Ascending aorta (tissue), 2 donors: ENCODE measurements around the gene FHIP1B. TPM values are rescaled to one million over a fixed set of nuclear protein-coding genes. Genes with fewer than 3 reads are reported as not detected.
A peak's percentile ranks its signal among the peaks of the same experiment; 100 is the strongest.

Experiments used
- DNase-seq, 2 donors: peaks; one replicate each; pipeline ENCODE4 v3.0.0-alpha.2; 2019; ENCODE audit warnings: low spot score in 2 of 2
- H3K27ac ChIP-seq, 2 donors: fragments of 200-600 bp; sonication (generic); one replicate each; pipeline ENCODE4 v1.5.1; 2016 to 2017; ENCODE audit warnings: mild to moderate bottlenecking in 1 of 2
- H3K27me3 ChIP-seq: fragments of 200-600 bp; sonication (generic); one replicate; pipeline ENCODE4 v1.5.1; 2017
- H3K36me3 ChIP-seq, 2 donors: fragments of 200-600 bp; sonication (generic); one replicate each; pipeline ENCODE4 v1.5.1; 2016
- H3K4me1 ChIP-seq, 2 donors: fragments of 200-600 bp; sonication (generic); one replicate each; pipeline ENCODE4 v1.5.1; 2016 to 2017; ENCODE audit warnings: mild to moderate bottlenecking in 1 of 2
- H3K4me3 ChIP-seq, 2 donors: fragments of 200-600 bp; sonication (generic); one replicate each; pipeline ENCODE4 v1.5.1; 2016 to 2017; ENCODE audit warnings: mild to moderate bottlenecking in 1 of 2
- H3K9me3 ChIP-seq, 2 donors: fragments of 200-600 bp; sonication (generic); one replicate each; pipeline ENCODE4 v1.5.1; 2016
- CTCF ChIP-seq, 3 experiments: fragments of 200-600 bp in 2 of 3; fragments of 450-650 bp in 1 of 3; sonication (generic) in 2 of 3; IDR thresholded peaks; one replicate each; pipeline ENCODE4 v1.5.1; 2016 to 2019; ENCODE audit warnings: antibody characterized with exemption in 3 of 3, mild to moderate bottlenecking in 1 of 3, moderate library complexity in 1 of 3
- intact Hi-C: fragments of 100-400 bp; cut with DNase I; formaldehyde crosslinking; loops from one replicate; pipeline ENCODE4 v1.15.1; 2023
- total RNA-seq: library from RNA; depleted of rRNA; stranded (reverse); fragments of >200 nt; gene quantifications from one replicate; pipeline ENCODE4 v1.1.0, GENCODE V29; 2016

The FHIP1B gene
- total RNA-seq, 1 donor from 2014 or later, result 31.9 TPM

DNA sequence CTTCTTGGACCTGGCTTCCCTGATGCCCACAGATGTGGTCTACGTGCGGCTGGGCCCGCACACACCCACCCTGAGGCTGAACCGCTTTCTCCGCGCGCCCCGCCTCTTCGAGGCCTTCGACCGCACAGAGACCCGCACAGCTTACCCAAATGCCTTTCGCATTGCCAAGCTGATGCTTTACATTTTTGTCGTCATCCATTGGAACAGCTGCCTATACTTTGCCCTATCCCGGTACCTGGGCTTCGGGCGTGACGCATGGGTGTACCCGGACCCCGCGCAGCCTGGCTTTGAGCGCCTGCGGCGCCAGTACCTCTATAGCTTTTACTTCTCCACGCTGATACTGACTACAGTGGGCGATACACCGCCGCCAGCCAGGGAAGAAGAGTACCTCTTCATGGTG is 5.7 kb upstream of the FHIP1B start:
- Histone ChIP-seq H3K4me3 (no peak overlapping the region), H3K36me3 (no peaks in the 10 kb centered on the region), H3K27me3 (no peaks in the 10 kb centered on the region), H3K4me1 (no peaks in the 10 kb centered on the region), H3K9me3 (no peaks in the 10 kb centered on the region), H3K27ac (no peak overlapping the region)
- intact Hi-C loops, result no loop called here
- DNase-seq, result no peak
- no peak for TF ChIP-seq CTCF (IDR thresholded peaks at IDR 0.05)

DNA sequence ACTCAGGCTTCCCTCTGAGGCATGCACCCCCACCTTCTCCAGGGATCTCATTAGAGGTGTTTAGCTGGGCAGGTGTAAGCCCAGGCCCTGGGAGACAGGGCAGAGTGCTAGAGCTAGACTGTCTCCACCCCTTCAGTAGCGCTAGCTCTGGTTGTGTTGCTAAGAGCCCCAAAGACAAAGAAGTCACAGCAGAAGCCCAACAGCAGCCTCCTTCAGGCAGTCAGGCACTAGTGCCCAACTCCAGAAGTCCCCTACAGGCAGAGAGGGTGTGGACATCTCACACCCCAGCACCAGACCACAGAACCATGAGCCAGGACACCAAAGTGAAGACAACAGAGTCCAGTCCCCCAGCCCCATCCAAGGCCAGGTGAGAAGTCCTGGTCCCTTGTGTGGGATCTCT is 4.5 kb upstream of the FHIP1B start, which contains the start of gene CNGA4:
Gene CNGA4, plus strand, starts transcription at position 188 of the 400 bp plus-strand sequence. Its CDS starts 118 bp downstream, at position 306.
- Histone ChIP-seq H3K27me3 (no peaks in the 10 kb centered on the region), H3K4me1 (peaks cover 0 to 2% of the 10 kb centered on the region in 2 donors), H3K36me3 (no peaks in the 10 kb centered on the region), H3K9me3 (no peaks in the 10 kb centered on the region), H3K4me3 (no peak within 1 kb of the TSS), H3K27ac (no peak within 1 kb of the TSS)
- intact Hi-C loops, result loop anchor here (5.0 to 10.0 kb wide), 4 partner anchors 373 to 1632 kb away; partner anchors contain the start of genes PPFIBP2, TAF10, TRIM22 and TRIM5
- no peak for TF ChIP-seq CTCF (IDR thresholded peaks at IDR 0.05)
- no peak for DNase-seq

- Histone ChIP-seq H3K9me3 (no peaks in the 10 kb centered on the region), H3K27ac (no peak overlapping the region), H3K36me3 (no peaks in the 10 kb centered on the region), H3K27me3 (no peaks in the 10 kb centered on the region), H3K4me3 (no peak overlapping the region), H3K4me1 (peaks cover 0 to 12% of the 10 kb centered on the region in 2 donors)
- DNase-seq, result no peak
- no peak for TF ChIP-seq CTCF (IDR thresholded peaks at IDR 0.05)
- intact Hi-C loops, result loop anchor here (5.0 to 10.0 kb wide), 4 partner anchors 374 to 1631 kb away; partner anchors contain the start of genes PPFIBP2, TAF10, TRIM22 and TRIM5
These were observed 3.4 kb upstream of the FHIP1B start for GRCh38 chr11:6237761-6238302.

DNA sequence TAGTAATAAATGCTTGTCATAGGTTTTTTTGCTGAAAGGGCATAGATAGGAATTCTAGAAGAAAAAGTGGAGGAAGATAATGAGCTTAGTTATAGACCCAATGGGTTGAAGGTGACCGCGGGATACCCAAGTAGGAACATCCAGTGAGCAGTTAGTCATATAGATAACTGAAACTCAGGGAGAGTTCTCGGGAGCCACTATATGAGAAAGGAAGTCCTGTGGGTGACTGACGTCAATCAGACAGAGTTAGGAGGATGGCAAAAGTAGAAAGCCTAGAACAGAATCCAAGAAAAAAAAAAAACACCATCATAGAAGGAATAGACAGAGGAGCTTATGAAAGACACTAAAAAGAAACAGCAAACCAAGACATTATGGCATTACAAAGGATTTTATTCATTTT is 2.8 kb upstream of the FHIP1B start:
- H3K4me1 ChIP-seq, result peaks cover 0 to 12% of the 10 kb centered on the region in 2 donors
- intact Hi-C loops, result loop anchor here (5.0 to 10.0 kb wide), 4 partner anchors 375 to 1630 kb away; partner anchors contain the start of genes PPFIBP2, TAF10, TRIM22 and TRIM5
- no peaks in the 10 kb centered on the region for H3K27me3 ChIP-seq
- H3K9me3 ChIP-seq, result no peaks in the 10 kb centered on the region
- H3K27ac ChIP-seq, result no peak overlapping the region
- H3K36me3 ChIP-seq, result no peaks in the 10 kb centered on the region
- DNase-seq, result no peak
- no peak for TF ChIP-seq CTCF (IDR thresholded peaks at IDR 0.05)
- H3K4me3 ChIP-seq, result no peak overlapping the region

DNA sequence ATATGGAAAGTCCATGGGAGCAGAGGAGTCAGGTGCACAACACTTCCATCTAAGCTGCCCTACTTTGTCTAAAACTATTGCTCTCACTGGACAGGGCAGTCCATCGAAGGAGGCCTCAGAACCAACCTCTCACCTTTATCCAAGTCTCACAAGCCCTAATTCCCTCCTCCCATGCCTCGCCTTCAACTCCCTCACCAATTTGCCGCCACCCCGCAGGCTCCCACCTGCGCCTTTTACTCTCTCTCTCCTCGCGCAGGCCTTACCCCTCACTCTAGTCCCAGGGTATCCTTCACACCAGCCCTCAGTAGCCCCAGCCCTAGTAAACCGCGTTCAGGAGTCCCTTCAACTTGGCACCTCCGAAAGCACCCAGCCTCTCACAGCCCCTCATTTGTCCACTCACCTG is 451 bp downstream of the FHIP1B start:
- peak overlapping the region; percentile 66 to 74 for H3K27ac ChIP-seq
- no peaks in the 10 kb centered on the region for H3K27me3 ChIP-seq
- intact Hi-C loops, result loop anchor here (1.0 to 10.0 kb wide), 6 partner anchors 85 to 1281 kb away; partner anchors contain the start of genes ARFIP2, PPFIBP2, SMPD1 and TIMM10B
- no peak for TF ChIP-seq CTCF (IDR thresholded peaks at IDR 0.05)
- no peak for DNase-seq
- H3K4me3 ChIP-seq, result peak overlapping the region; percentile 52 to 79
- no peaks in the 10 kb centered on the region for H3K9me3 ChIP-seq
- H3K4me1 ChIP-seq, result peaks cover 0 to 12% of the 10 kb centered on the region in 2 donors
- no peaks in the 10 kb centered on the region for H3K36me3 ChIP-seq
